ENCODE results near the gene KLHL7. TPM values are rescaled to one million over a fixed set of nuclear protein-coding genes. Genes with fewer than 3 reads are reported as not detected.
"Not testable (repeated sequence)": the region's sequence is repeated elsewhere in the genome, so short reads cannot be mapped to it uniquely, and the experiment has no call there.

KLHL7 gene
- total RNA-seq, 2 donors from 2014 or later: 20.4 to 25.4 TPM

DNA sequence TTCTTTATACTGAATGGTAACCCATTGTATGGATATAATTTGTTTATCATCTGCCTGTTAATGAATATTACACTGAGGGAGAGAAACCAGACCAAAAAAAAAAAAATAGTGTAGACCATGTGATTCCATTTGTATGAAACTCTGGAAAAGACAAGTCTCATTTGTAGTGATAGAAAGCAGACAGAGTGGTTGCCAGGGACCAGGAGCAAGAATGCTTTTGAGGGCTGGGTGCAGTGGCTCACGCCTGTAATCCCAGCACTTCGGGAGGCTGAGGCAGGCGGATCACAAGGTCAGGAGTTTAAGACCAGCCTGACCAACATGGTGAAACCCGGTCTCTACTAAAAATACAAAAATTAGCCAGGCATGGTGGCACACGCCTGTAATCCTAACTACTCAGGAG lies 92.2 kb downstream of the KLHL7 start:
- not testable (repeated sequence) for H3K9me3 Mint-ChIP-seq; ATAC-seq (replicated peaks in 1 of 2); DNase-seq; H3K27me3 Mint-ChIP-seq (ENCODE audit: low read depth); H3K4me3 Mint-ChIP-seq; H3K4me1 Mint-ChIP-seq (ENCODE audit: low read depth)
- peak overlapping the region; percentile 31 for H3K27ac Mint-ChIP-seq
- peaks cover 3 to 18% of the 10 kb centered on the region in 2 donors for H3K36me3 Mint-ChIP-seq (ENCODE audit: insufficient read depth in 2 of 2)

DNA sequence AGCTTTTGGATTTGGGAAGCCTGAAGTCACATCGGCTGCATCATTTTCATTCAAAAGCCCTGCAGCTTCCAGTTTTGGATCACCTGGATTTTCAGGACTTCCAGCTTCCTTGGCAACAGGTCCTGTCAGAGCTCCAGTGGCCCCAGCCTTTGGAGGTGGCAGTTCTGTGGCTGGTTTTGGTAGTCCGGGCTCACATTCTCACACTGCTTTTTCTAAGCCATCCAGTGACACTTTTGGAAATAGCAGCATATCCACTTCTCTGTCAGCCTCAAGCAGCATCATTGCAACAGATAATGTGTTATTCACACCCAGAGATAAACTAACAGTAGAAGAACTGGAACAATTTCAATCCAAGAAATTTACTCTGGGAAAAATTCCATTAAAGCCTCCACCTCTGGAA lies 94.7 kb downstream of the KLHL7 start:
- Mint-ChIP-seq H3K9me3 (peaks cover 0 to 3% of the 10 kb centered on the region in 2 donors), H3K4me3 (no peak overlapping the region), H3K4me1 (ENCODE audit: low read depth) (no peaks in the 10 kb centered on the region), H3K27me3 (ENCODE audit: low read depth) (peaks cover 8% of the 10 kb centered on the region), H3K36me3 (ENCODE audit: insufficient read depth in 2 of 2) (peaks cover 3 to 22% of the 10 kb centered on the region in 2 donors), H3K27ac (no peak overlapping the region)
- ATAC-seq (replicated peaks in 1 of 2): no peak
- no peak for DNase-seq

GRCh38 chr7:23204241-23204640 lies 98.7 kb downstream of the KLHL7 start:
- no peak for DNase-seq

DNA sequence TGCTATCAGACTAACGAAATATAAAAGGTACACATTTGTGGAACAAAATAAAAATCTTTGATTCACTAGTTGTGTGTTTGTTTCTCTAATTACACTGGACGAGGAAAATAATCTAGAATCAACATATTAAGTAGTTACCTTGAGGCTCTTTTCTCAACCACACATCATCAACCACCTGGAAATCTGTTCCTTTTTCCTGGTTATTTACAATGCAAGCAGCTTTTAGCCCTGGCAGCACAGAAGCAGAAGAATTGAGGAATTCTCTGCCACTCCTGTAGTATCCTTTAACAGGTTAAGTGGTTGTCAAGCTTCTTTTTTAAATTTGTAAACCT lies 100.0 kb downstream of the KLHL7 start:
- Mint-ChIP-seq H3K4me1 (ENCODE audit: low read depth) (peaks cover 5% of the 10 kb centered on the region), H3K27ac (no peak overlapping the region), H3K27me3 (ENCODE audit: low read depth) (peaks cover 35% of the 10 kb centered on the region), H3K9me3 (peaks cover 0 to 3% of the 10 kb centered on the region in 2 donors), H3K4me3 (peak overlapping the region in 1 of 2 donors; percentile 69), H3K36me3 (ENCODE audit: insufficient read depth in 2 of 2) (peaks cover 0 to 11% of the 10 kb centered on the region in 2 donors)
- DNase-seq: no peak
- ATAC-seq (replicated peaks in 1 of 2): no peak

More at GRCh38 chr7:23204241-23204640, 98.7 kb downstream of the KLHL7 start:
- Mint-ChIP-seq H3K9me3 (peaks cover 0 to 3% of the 10 kb centered on the region in 2 donors), H3K4me1 (ENCODE audit: low read depth) (peaks cover 5% of the 10 kb centered on the region), H3K27me3 (ENCODE audit: low read depth) (peaks cover 35% of the 10 kb centered on the region), H3K27ac (no peak overlapping the region), H3K36me3 (ENCODE audit: insufficient read depth in 2 of 2) (peaks cover 0 to 17% of the 10 kb centered on the region in 2 donors), H3K4me3 (no peak overlapping the region)
- no peak for ATAC-seq (replicated peaks in 1 of 2)

DNA sequence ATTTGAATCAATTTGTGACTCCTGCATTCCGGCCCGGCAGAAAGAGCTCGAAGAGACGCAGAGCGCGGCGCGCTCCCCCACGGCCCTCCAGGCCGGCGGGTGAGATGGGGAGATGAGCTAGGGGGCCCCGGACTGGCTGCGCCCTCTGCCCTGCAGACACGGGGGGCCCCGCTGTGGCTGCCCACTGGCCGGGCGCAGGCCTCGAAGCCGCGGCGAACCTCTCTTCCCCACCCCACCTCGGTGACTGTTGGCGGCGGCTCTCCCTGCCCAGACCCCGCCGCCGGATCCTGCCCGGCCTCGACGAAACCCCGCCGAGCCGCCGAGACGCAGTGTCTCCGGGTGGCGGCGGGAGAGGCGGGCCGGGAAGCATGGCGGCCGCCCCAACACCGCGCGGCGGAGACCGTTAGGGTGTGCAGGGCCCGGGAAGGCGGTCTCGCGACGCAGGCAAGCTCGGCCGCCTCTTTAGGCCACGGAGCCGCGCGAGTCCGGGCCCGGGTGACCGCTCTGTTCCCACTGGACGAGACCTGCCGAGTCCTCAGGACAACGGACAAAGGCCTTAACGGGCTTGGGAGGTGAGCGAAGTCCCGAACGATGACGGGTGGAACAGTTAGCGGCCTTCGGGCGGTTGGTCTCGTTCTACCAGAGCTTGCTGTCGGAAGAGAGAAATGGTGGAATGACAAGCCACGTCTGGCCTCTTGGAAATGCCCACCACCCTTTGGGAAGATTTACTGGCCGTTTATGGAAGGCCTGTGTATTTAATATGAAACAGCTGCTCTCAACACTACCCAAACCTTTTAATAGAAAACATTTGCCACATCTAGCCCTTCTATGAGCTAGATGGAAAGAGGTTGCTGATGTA lies 100.6 kb downstream of the KLHL7 start:
- H3K36me3 Mint-ChIP-seq (ENCODE audit: insufficient read depth in 2 of 2): peaks cover 0 to 11% of the 10 kb centered on the region in 2 donors
- DNase-seq (peak in 1 of 2 donors; percentile 18), ATAC-seq (replicated peaks in 1 of 2) (peak; percentile 47 to 76)
- H3K4me1 Mint-ChIP-seq (ENCODE audit: low read depth): peaks cover 5% of the 10 kb centered on the region
- H3K27ac Mint-ChIP-seq: no peak overlapping the region
- H3K9me3 Mint-ChIP-seq: peaks cover 0 to 3% of the 10 kb centered on the region in 2 donors
- peaks cover 41% of the 10 kb centered on the region for H3K27me3 Mint-ChIP-seq (ENCODE audit: low read depth)
- peak overlapping the region; percentile 31 to 69 for H3K4me3 Mint-ChIP-seq

- peaks cover 0 to 3% of the 10 kb centered on the region in 2 donors for H3K9me3 Mint-ChIP-seq
- DNase-seq (no peak), ATAC-seq (replicated peaks in 1 of 2) (no peak)
- H3K36me3 Mint-ChIP-seq (ENCODE audit: insufficient read depth in 2 of 2): peaks cover 0 to 11% of the 10 kb centered on the region in 2 donors
- H3K27me3 Mint-ChIP-seq (ENCODE audit: low read depth): peaks cover 41% of the 10 kb centered on the region
- H3K27ac Mint-ChIP-seq: no peak overlapping the region
- H3K4me3 Mint-ChIP-seq: peak overlapping the region in 1 of 2 donors; percentile 69
- peaks cover 5% of the 10 kb centered on the region for H3K4me1 Mint-ChIP-seq (ENCODE audit: low read depth)
Observed at GRCh38 chr7:23207021-23207420, 101.4 kb downstream of the KLHL7 start.

- no peak for ATAC-seq (replicated peaks in 1 of 2)
- no peak for DNase-seq
- H3K4me1 Mint-ChIP-seq (ENCODE audit: low read depth): peaks cover 5% of the 10 kb centered on the region
- no peak overlapping the region for H3K27ac Mint-ChIP-seq
- peaks cover 0 to 11% of the 10 kb centered on the region in 2 donors for H3K36me3 Mint-ChIP-seq (ENCODE audit: insufficient read depth in 2 of 2)
- no peak overlapping the region for H3K4me3 Mint-ChIP-seq
- peaks cover 0 to 3% of the 10 kb centered on the region in 2 donors for H3K9me3 Mint-ChIP-seq
- H3K27me3 Mint-ChIP-seq (ENCODE audit: low read depth): peaks cover 41% of the 10 kb centered on the region
Observed at GRCh38 chr7:23207884-23208283, 102.3 kb downstream of the KLHL7 start.

DNA sequence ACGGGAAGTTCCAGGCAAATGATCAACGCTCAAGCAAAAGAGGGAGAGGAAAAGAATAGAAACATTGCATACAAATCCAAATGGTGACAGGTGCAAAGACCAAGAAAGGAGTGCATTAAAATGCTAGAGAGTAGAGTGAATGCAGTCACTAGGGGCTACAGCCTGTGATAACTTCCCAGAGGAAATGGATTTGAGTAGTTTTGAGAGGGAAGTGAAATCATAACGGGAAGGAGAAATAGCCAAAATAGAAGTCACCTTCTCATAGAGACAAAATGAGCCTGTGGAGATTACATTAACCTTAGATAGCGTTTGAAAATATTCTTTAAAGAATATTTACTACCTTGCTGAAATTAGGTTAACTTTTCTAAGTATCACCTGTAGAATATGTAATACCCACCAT lies 102.7 kb downstream of the KLHL7 start:
- H3K36me3 Mint-ChIP-seq (ENCODE audit: insufficient read depth in 2 of 2): peaks cover 0 to 10% of the 10 kb centered on the region in 2 donors
- H3K27me3 Mint-ChIP-seq (ENCODE audit: low read depth): peaks cover 41% of the 10 kb centered on the region
- H3K27ac Mint-ChIP-seq: no peak overlapping the region
- no peak overlapping the region for H3K4me3 Mint-ChIP-seq
- peaks cover 5% of the 10 kb centered on the region for H3K4me1 Mint-ChIP-seq (ENCODE audit: low read depth)
- peaks cover 0 to 3% of the 10 kb centered on the region in 2 donors for H3K9me3 Mint-ChIP-seq
- no peak for ATAC-seq (replicated peaks in 1 of 2)
- DNase-seq: no peak

DNA sequence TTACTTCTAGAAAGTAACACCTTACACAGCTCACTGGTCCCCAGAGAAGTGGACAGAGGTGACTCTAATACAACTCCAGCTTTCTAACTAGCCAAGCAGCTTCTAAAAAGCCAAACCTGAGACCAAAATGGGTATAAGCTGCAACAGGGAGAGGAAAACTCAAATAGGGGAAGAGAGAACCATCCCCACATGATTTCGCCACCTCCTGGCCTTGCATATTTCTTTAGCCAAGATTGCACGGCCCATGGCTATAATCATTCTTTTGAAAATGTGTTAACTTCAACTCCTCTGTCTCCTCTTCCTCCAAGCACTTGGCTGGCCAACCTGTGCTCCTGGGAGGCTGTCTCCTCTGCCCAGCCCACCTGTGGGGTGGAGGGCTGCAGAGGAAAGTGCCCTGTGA lies 104.9 kb downstream of the KLHL7 start:
- H3K4me3 Mint-ChIP-seq: no peak overlapping the region
- peaks cover 3% of the 10 kb centered on the region for H3K4me1 Mint-ChIP-seq (ENCODE audit: low read depth)
- no peak overlapping the region for H3K27ac Mint-ChIP-seq
- ATAC-seq (replicated peaks in 1 of 2) (no peak), DNase-seq (no peak)
- no peaks in the 10 kb centered on the region for H3K9me3 Mint-ChIP-seq
- H3K36me3 Mint-ChIP-seq (ENCODE audit: insufficient read depth in 2 of 2): peaks cover 0 to 2% of the 10 kb centered on the region in 2 donors
- peaks cover 43% of the 10 kb centered on the region for H3K27me3 Mint-ChIP-seq (ENCODE audit: low read depth)

DNA sequence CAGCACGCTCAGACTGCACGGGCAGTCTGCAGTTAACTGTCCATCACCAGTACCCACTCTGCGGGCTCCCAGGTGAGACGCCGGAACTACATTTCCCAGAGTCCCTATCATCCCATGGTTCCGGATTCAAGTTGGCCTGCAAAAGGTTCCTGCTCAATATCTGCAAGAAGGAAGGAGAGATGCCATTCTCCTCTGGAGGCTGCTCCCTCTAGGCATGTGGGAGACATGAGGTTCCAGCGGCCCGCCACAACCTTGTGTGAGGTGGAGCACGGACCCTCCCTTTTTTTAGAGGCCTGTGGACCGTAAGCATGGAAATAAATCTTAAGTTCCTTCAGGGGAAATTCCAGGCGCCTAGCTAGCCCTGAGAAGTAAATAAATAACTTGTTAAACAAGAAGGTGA lies 106.0 kb downstream of the KLHL7 start:
- no peak overlapping the region for H3K27ac Mint-ChIP-seq
- H3K4me3 Mint-ChIP-seq: no peak overlapping the region
- ATAC-seq (replicated peaks in 1 of 2): no peak
- peaks cover 43% of the 10 kb centered on the region for H3K27me3 Mint-ChIP-seq (ENCODE audit: low read depth)
- H3K9me3 Mint-ChIP-seq: no peaks in the 10 kb centered on the region
- no peaks in the 10 kb centered on the region for H3K36me3 Mint-ChIP-seq (ENCODE audit: insufficient read depth in 2 of 2)
- no peak for DNase-seq
- no peaks in the 10 kb centered on the region for H3K4me1 Mint-ChIP-seq (ENCODE audit: low read depth)

GRCh38 chr7:23212395-23212794 lies 106.8 kb downstream of the KLHL7 start:
- Mint-ChIP-seq H3K4me3 (no peak overlapping the region), H3K27me3 (ENCODE audit: low read depth) (peaks cover 35% of the 10 kb centered on the region), H3K36me3 (ENCODE audit: insufficient read depth in 2 of 2) (no peaks in the 10 kb centered on the region), H3K27ac (no peak overlapping the region), H3K4me1 (ENCODE audit: low read depth) (no peaks in the 10 kb centered on the region), H3K9me3 (no peaks in the 10 kb centered on the region)
- ATAC-seq (replicated peaks in 1 of 2) (no peak), DNase-seq (no peak)

GRCh38 chr7:23212841-23213240 lies 107.3 kb downstream of the KLHL7 start:
- peaks cover 30% of the 10 kb centered on the region for H3K27me3 Mint-ChIP-seq (ENCODE audit: low read depth)
- H3K27ac Mint-ChIP-seq: no peak overlapping the region

DNA sequence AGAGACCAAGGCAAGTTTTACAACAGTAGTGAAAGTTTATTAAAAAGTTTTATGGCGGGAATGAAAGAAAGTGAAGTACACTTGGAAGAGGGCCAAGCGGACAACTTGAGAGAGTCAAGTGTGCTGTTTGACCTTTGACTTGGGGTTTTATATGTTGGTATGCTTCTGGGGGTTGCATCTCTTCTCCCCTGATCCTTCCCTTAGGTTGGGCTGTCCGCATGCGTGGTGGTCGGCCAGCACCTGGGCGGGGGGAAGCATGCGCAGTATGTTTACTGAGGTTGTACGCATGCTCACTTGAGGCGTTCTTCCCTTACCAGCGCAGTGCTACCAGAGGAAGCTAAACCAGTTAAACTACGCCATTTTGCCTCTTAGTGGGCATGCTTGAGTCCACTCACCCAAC lies 108.2 kb downstream of the KLHL7 start:
- Mint-ChIP-seq H3K4me3 (no peak overlapping the region), H3K9me3 (no peaks in the 10 kb centered on the region), H3K27me3 (ENCODE audit: low read depth) (peaks cover 30% of the 10 kb centered on the region), H3K36me3 (ENCODE audit: insufficient read depth in 2 of 2) (no peaks in the 10 kb centered on the region), H3K27ac (no peak overlapping the region), H3K4me1 (ENCODE audit: low read depth) (no peaks in the 10 kb centered on the region)
- DNase-seq (no peak), ATAC-seq (replicated peaks in 1 of 2) (no peak)

More at GRCh38 chr7:23212841-23213240, 107.3 kb downstream of the KLHL7 start:
- Mint-ChIP-seq H3K36me3 (ENCODE audit: insufficient read depth in 2 of 2) (no peaks in the 10 kb centered on the region), H3K4me1 (ENCODE audit: low read depth) (no peaks in the 10 kb centered on the region), H3K4me3 (no peak overlapping the region), H3K9me3 (no peaks in the 10 kb centered on the region)
- no peak for ATAC-seq (replicated peaks in 1 of 2)
- no peak for DNase-seq

- Mint-ChIP-seq H3K27ac (no peak overlapping the region), H3K4me3 (no peak overlapping the region), H3K36me3 (ENCODE audit: insufficient read depth in 2 of 2) (no peaks in the 10 kb centered on the region), H3K27me3 (ENCODE audit: low read depth) (peaks cover 35% of the 10 kb centered on the region), H3K9me3 (no peaks in the 10 kb centered on the region), H3K4me1 (ENCODE audit: low read depth) (no peaks in the 10 kb centered on the region)
- no peak for ATAC-seq (replicated peaks in 1 of 2)
- DNase-seq: no peak
Observed at GRCh38 chr7:23214423-23214822, 108.8 kb downstream of the KLHL7 start.

Measured in activated T-cell treated with anti-CD3 and anti-CD28 coated beads, Interleukin-2, amount 50 U/mL, for 72 hours (primary cell).